HG02970 (cell line): Measurements from ENCODE around the gene OBSCN.
"Not testable (repeated sequence)": the region's sequence is repeated elsewhere in the genome, so short reads cannot be mapped to it uniquely, and the experiment has no call there.

Experiments
- ATAC-seq: cut with Tn5 transposase; IDR thresholded peaks from one replicate; pipeline ENCODE4 v1.9.1; 2021; ENCODE audit warnings: mild to moderate bottlenecking, moderate library complexity, moderate number of reproducible peaks; ENCODE audit not compliant: unreplicated experiment, low FRiP score

Gene OBSCN

GRCh38 chr1:228226141-228226874 lies 18.5 kb downstream of the OBSCN start:
- no peak for ATAC-seq

DNA sequence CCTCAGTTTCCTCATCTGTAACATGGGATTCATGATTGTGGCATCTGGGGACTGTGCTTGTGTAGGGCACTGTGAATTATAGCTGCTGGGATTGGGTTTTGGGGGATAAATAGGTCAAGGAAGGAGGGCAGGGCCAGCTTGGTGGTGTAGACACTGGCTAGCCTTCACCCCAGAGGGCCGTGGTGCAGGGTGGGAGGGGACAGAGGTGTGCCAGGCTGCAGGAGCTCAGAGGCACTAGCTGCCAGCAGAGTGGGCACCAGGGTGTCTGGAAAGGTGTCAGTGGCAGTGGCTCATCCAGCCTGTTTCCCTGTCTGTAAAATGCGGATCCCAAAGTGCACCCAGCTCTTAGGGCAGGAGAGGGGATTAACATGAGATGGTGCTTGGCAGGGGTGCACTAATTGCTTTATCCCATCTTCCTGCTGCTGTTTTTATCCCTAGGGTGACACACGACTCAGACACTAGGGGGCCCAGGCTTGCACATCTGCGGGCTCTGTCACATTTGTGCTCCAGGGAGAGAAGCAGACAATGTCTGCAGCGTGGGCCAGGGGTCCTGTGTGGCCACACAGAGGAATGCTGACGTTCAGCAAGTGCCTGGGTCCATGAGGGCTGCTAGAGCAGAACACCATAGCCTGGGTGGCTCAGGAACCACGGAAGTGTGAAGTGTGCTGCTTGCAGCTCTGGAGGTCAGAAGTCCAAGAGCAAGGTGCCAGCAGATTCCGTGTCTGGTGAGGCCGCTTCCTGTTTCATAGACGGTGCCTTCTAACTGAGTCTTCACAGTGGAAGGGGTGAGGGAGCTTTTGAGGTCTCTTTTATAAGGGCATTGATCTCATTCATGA lies 19.3 kb downstream of the OBSCN start:
- no peak for ATAC-seq

DNA sequence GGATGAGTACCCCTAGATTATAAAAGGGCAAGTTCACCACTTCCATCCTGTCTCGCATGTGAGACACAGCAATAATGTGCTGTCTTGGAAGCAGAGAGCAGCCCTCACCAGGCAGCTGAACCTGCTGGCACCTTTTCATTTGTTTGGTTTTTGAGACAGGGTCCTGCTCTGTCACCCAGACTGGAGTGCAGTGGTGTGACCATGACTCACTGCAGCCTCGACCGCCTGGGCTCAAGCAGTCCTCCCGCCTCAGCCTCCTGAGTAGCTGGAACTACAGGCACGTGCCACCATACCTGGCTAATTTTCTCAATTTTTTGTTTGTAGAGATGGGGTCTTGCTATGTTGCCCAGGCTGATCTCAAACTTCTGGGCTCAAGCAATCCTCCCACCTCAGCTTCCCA lies 20.3 kb downstream of the OBSCN start:
- not testable (repeated sequence) for ATAC-seq

GRCh38 chr1:228228601-228229074 lies 20.8 kb downstream of the OBSCN start:
- ATAC-seq: no peak

GRCh38 chr1:228231189-228231588 lies 23.3 kb downstream of the OBSCN start:
- ATAC-seq: no peak

GRCh38 chr1:228233136-228233535 lies 25.3 kb downstream of the OBSCN start:
- no peak for ATAC-seq

GRCh38 chr1:228234921-228235320 lies 27.1 kb downstream of the OBSCN start:
- no peak for ATAC-seq

DNA sequence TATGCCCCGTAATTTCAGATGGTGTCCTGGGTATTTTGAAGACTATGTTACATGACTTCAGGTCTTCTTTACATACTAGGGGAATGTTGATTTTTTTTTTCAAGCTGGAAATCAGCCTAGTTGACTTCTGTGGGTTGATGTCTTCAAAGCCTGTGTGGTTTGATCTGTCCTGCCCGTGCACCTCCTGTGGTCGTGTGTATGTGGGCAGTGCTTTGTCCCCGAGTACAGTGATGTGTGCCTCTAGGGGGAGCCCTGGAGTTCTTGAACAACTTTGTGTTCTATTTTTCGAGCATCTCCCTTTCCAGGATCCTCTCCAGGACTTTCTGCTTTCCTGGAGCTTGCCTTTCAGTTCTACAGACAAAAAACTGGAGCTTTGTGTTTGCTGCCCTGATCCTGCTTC lies 28.9 kb downstream of the OBSCN start:
- no peak for ATAC-seq

- ATAC-seq: no peak
Observed at GRCh38 chr1:228238007-228238406, 30.2 kb downstream of the OBSCN start.

- no peak for ATAC-seq
Observed at GRCh38 chr1:228238461-228238860, 30.6 kb downstream of the OBSCN start.

DNA sequence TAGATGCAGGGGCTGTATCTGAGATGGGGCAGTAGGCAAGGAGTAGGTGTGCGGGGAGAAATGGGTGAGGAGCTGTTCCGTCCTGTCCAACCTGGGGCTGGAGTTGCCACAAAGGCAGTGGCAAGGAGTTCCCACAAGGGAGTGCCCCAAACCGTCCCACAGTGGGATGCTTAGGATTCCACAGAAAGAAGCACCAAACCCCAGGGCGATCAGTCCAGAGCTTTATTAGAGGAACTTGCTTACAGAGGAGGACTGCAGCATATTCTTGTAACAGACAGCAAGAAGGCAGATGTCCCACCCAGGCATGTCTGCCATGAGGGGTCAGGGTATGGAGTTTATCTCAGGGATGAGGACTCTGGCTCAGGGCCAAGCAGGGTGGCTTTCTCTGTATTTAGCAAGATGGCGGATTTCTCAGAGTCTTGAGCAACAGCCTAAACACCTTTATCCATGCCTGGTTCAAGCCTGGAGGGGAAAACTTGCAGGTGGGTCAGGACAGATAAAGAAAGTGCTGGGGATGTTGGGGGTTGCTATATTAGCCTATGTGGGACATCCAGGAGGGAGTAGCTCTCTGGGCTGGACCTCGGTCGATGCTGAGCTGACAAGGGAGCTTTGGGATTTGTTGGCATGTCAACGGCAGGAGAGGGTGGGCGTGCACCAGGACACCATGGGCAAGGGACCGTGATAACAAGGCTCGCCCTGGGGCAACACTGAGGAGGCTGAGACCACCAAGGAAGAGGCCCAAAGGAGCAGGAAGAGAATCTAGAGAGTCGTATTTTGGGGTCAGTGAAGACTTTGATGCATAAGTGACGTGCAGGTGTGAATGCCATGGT lies 32.8 kb downstream of the OBSCN start:
- no peak for ATAC-seq

- ATAC-seq: no peak
Observed at GRCh38 chr1:228241259-228241658, 33.4 kb downstream of the OBSCN start.

DNA sequence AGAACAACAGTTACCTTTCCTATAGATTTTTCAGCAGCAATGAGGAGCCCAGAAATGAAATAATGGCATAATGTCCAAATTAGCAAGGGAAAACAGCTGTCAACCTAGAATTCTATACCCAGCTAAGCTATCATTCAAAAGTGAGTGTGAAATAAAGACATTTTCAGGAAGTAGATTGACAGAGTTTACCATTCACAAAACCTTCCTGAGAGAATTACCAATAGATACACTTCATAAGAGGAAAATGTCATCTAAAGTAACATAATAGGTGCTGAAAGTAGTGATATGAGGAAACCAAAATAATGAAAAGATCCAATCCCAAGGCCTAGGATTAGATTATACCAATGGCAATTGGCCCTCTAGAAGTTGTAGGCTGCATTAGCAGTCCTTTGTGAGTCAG lies 34.6 kb downstream of the OBSCN start:
- no peak for ATAC-seq

DNA sequence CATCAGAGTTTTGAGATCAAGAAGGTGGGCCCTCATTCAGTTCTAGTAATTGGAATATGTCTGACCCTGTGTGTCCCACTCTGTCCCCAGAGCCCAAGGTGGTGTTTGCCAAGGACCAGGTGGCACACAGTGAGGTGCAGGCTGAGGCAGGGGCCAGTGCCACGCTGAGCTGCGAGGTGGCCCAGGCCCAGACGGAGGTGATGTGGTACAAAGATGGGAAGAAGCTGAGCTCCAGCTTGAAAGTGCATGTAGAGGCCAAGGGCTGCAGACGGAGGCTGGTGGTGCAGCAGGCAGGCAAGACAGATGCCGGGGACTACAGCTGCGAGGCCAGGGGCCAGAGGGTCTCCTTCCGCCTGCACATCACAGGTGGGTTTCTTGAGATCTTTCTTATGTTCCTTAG lies 35.2 kb downstream of the OBSCN start:
- ATAC-seq: no peak

DNA sequence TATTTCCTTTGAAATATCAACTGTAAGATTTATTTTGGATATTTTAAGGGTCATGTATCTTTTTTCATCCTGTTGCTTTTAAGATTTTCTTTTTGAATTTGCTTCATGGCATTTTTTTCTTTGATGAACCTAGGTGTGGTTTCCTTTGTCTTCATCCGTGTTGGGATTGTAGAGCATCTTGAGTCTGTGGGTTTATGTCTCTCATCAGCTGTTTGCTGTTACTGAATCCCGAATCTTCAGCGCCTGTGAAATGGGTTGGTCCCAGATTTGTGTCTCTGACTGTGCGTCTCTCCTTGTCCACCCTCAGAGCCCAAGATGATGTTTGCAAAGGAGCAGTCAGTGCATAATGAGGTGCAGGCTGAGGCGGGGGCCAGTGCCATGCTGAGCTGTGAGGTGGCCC lies 36.1 kb downstream of the OBSCN start:
- not testable (repeated sequence) for ATAC-seq

- ATAC-seq: no peak
Observed at GRCh38 chr1:228245111-228245510, 37.3 kb downstream of the OBSCN start.

DNA sequence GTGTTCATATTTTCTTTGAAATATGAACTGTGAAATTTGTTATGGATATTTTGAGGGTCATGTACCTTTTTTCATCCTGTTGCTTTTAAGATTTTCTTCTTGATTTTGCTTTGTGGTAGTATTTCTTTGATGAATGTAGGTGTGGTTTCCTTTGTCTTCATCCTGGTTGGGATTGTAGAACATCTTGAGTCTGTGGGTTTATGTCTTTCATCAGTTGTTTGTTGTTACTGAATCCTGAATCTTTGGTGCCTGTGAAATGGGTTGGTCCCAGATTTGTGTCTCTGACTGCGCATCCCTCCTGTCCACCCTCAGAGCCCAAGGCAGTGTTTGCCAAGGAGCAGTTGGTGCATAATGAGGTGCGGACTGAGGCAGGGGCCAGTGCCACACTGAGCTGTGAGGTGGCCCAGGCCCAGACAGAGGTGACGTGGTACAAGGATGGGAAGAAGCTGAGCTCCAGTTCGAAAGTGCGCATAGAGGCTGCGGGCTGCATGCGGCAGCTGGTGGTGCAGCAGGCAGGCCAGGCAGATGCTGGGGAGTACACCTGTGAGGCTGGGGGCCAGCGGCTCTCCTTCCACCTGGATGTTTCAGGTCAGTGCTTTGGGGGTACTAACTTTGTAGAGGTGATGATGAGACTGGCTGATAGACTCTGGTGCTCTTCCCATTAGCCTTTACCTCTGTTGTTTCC lies 38.5 kb downstream of the OBSCN start:
- no peak for ATAC-seq

DNA sequence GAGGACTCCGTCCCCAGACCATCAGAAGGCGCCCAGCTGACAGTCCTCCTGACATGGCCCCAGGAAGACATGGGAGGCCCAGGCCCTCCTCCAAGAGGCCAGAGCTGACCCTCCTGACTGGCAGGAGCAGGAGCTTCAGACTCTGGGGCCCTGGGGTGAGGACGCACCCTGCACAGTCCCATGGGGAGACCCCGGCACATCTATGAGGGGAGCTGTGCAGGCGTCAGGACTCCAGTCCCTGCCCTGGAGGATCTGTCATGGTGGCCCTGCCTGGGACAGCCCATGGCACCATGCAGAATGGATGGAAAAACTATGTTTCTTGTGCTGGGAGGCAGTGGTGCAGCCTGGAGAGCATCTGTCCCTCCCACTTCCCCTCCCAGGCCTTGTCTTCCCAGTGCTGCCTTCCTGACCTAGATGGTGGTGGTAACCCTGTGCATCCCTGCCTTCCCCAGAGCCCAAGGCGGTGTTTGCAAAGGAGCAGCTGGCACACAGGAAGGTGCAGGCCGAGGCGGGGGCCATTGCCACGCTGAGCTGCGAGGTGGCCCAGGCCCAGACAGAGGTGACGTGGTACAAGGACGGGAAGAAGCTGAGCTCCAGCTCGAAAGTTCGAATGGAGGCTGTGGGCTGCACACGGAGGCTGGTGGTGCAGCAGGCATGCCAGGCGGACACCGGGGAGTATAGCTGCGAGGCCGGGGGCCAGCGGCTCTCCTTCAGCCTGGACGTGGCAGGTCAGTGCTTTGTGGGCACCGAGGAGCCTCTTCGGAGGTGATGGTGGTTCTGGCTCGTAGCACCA lies 41.9 kb downstream of the OBSCN start:
- ATAC-seq: no peak

DNA sequence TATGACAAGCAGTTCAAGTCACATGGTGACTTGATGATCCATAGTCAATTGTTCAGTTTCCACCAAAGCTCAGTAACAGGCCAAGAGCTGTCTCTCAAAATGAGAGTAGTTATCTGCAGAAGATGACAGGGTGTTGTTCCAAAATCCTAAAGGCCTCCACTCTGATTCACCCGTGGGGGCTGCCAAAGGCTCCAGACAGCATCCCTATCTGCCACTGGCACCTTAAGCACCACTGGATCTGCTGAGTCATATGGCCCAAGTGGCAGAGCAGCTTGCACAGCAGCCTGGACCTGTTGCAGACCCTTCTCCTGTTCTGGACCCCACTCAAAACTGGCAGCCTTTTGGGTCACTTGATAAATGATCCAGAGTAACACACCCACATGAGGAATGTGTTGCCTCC lies 44.6 kb downstream of the OBSCN start:
- not testable (repeated sequence) for ATAC-seq
